Endothelial cell of hepatic sinusoid (primary cell): ENCODE measurements around the gene LPP.

Experiments
- in situ Hi-C: cut with HindIII; loops from 2 replicates; pipeline ENCODE4 v1.10.0; 2017; ENCODE audit warnings: low sequenced_read_pairs

The LPP gene

DNA sequence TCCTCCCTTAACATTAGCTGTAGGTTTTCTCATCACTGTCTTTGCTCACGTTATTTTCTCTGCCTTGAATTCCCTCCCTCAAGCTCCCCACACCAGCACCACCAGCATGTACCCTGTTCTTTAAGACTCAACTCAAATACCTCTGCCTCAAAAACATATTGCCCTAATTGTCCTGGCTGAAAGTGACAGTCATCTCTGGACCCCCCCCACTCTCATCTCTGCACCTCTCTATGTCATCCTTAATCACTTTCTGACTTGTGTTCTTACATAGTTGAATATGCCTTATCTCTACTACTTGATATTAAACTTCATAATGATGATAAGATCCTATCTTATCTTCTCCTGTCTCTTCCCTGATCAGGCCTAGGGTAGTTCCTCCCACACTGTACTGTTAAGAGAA is 672.6 kb downstream of the LPP start:
- in situ Hi-C loops, result no loop called here

DNA sequence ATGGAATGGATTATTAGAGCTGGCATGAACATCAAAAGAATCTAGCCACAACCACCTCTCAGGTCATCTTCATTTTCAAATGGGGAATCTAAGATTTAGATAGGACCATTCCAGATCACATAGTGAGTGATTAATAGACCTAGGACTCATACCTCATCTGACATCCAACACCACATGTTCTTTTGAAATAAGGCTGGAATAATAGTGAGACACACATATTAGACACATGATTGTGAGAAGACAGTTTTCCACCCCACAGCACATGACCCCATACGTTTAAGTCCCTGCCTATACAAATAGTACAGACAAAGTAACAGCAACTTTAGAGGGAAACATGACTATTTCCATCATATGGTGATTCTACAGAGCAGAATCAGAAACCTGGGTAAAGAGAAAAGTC is 673.1 kb downstream of the LPP start:
- in situ Hi-C loops, result no loop called here

DNA sequence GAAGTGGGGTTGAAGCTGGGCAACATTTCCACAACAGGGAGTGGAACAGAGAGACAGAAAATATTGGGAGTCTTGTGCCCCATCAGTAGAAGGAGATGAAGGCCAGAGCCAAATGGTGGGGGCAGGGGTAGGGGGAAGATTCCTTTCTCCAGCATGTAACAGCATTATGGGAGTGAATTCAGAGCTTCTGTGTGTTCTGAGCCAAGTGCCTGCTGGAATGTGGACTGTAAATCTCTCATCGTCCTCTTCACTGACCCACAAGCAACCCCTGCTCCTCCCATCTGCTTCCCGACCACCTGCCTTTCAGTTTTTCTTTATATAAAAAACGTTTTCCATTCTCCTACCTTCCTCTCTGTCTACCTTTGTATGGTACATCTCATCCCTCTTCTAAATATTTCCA is 673.6 kb downstream of the LPP start:
- in situ Hi-C loops, result no loop called here

DNA sequence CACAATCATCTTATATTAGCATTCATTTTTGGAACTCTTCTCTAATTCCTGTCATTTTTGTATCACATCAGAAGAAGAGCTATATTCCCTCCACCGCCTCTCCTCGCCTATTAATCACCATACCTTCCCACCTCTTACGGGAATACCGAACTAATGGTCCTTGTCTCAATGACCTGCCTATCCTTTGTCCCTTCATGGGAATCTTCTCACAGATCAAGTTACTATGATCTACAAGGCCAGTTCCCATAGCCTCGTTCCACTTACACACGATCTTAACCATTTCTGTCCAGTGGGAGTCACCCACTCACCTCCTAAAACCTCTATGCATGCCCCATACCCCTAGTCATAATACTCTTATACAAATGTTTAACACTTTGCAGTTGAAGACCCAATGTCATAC is 675.2 kb downstream of the LPP start:
- in situ Hi-C loops, result no loop called here

DNA sequence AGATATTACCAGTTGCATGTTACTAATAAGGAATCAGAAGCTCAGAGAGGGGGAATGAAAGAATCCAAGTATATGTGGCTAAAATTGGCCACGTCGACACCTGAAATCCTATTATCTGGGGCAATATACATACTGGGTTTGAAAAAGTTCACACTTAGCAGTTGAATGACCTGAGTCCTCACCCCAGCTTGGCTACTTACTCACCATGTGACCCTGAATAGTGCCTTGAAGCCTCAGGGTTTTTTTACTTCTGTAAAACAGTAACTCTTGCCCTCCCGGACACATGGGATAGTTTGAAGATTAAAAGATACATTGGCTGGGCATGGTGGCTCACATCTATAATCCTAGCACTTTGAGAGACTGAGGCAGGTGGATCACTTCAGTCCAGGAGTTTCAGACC is 675.6 kb downstream of the LPP start:
- in situ Hi-C loops, result no loop called here

DNA sequence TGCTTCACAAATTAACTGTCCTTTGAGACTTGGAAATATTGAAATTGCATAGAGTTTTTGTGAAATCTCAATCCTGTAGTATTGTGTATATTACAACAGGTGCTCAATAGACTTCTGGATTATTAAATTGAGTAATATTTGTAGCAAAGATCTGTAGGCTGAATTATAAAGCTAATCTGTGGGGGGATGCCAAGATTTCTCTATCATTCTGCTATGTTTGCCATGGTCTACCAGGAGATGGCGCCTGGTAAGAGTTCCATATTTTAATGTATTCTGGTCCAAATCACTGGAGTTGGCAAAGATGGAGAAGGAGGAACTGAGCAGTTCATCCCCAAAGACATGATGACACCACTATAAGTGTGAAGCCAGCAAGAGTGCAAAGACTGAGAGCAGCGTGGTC is 676.9 kb downstream of the LPP start:
- in situ Hi-C loops, result no loop called here

DNA sequence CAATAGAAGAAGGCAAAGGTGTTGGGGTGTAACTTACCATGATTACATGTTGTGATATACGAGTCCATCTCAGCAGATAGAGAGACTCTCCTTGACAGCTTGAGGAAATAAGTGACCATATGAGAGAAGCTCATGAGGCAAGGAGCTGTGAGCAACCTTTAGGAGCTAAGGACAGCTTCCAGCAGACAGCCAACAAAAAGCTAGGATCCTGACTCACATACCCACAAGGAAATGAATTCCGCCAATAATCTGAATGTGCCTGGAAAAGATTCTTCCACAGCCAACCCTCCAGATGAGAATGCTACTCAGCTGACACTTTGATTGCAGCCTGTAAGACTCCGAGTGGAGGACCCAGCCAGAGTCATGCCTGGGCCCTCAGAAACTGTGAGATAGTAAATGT is 678.2 kb downstream of the LPP start:
- in situ Hi-C loops, result no loop called here

DNA sequence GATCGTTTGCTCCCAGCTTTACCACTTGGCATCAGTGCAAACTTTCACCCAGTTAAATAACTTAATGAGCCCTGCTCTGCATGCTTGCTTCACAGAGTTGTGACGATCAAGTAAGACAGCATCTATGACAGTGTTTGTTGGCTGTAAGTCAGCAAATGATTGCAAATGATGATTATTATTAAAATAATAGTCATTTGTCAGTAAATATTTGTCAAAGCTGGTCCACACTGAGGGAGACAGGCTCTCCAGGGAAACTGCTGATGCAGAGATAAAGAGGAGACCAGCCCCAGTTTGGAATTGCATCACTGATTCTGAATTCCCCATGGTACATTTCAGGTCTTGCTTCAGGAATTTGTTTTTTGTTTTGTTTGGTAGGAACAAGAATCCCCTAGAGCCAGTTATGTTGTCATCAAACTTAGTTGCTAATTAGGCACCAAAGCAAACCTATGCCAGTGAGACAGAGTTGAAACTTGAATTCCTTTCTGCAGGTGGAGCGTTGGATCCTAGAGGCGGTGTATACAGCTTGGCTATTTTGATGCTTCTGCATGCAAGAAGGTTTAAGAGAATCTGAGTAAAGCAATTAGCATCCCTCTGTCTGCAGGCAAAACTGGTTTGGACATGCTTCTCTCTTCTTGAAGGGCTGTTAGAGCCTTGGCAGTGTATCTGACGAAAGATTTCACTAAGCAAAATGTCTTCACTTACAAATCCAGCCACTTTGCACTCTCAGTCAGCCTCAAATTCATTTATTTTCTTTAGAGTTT is 679.2 kb downstream of the LPP start:
- in situ Hi-C loops, result no loop called here

DNA sequence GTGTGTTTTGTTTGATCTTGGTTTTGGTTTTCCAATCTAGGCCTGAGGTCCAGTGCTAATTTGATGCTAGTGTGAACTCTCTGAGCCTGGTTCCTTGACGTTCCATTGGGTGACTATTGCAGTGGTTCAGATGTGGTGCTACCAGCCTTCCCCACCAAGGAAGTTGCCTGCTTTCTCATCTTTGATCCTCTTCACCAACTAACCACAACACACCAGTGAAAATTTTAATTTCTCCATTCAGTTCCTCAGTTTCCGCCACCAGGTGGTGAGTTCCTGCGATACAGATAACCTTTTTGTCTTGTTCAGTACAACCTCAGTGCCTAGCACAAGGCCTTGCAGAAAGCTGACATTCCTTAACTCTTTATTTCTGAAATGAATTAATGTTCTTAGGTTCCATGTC is 680.4 kb downstream of the LPP start:
- in situ Hi-C loops, result no loop called here

DNA sequence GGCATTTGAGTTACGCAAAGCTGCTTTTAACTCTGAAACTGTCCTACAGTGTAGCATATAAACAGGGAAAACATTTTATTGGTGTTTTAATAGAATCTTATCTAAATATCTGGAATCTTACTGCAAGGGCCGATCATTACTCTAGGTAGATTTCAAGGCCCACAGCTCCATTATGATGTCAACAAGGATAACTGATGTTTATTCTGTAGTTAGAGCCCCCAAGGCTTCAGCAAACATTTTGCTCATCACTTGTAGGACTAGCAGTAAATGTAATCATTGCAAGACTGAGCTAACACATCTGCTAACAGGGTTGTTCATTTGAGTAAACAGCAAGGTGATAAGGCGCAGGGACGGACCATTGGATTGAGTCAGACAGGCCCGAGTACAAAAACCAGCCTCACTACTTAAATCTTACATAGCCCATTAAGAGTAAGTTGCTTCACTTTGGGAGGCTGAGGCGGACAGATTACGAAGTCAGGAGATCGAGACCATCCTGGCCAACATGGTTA is 685.3 kb downstream of the LPP start:
- in situ Hi-C loops, result no loop called here

DNA sequence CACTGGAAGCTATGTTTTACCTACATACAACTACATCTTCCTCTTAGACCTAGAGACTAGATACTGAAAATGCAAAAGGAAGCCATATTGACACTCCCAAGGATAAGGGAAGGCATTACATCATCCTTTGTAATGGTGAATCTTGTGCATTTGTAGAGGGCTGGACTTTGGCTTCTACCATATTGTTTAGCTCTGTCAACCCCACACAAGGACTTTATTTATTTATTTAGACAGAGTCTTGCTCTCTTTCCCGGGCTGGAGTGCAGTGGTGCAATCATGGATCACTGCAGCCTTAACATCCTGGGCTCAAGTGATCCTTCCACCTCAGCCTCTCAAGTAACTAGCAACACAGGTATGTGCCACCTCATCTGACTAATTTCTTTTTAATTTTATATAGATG is 686.3 kb downstream of the LPP start:
- in situ Hi-C loops, result no loop called here

DNA sequence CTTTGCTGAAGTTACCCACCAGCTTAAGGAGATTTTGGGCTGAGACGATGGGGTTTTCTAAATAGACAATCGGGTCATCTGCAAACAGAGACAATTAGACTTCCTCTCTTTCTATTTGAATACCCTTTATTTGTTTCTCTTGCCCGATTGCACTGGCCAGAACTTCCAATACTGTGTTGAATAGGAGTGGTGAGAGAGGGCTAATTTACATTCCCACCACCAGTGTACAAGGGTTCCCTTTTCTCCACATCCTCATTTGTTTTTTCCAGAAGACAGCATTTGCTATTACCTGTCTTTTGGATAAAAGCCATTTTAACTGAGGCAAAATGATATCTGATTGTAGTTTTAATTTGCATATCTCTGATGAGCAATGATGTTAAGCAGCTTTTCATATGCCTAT is 687.9 kb downstream of the LPP start:
- in situ Hi-C loops, result no loop called here

DNA sequence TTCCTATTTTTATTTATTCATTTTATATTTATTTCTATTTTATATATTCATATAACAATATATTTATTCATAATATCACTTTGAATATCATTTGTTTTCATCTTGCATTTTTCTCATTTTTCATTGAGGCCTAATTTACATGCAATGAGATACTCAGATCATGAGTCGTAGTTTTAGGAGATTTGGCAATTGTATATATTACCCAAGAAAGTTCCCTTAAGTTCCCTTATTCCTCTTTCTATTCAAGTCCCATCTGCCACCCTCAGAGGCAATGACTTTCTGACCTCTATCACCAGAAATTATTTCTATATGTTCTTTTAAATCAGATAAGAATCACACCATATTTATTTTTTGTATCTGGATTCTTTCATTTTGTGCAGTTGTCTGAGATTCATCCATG is 688.7 kb downstream of the LPP start:
- in situ Hi-C loops, result no loop called here

DNA sequence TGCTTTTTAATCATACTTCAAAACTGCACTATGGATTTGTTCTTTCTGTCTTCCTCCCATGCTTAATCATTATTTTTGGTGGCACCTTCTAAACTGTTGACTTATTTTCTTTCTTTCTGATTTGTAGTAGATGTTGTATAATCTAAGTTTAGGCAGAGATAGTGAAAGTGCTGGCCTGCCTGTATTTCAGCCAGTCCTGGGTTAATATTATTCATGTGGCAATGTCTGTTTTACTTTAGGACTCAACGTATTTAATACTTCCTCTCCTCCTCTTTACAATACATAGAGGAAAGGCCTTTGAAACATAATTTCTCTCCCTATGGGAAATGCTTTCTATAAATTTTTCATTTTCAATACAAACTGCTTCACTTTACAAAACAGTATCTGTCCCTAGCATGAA is 690.1 kb downstream of the LPP start:
- in situ Hi-C loops, result no loop called here

DNA sequence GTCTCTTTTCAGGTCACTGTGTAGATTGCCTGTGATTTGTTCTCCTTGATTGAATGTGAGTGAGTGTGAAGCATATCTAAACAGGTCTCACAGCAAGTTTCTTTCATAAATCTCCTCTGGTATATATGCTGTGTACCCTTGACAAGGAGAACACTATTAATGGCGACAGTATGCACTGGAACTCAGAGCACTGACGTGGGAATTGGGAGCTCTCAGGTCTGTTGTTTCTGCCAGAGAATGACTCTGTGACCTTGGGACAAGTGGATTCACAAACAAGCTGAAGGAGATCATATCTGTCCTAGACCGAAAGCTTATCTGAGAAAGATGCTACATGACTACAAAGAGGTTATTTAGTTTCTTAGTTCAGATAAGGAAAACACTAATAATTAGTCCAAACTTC is 691.6 kb downstream of the LPP start:
- in situ Hi-C loops, result no loop called here

DNA sequence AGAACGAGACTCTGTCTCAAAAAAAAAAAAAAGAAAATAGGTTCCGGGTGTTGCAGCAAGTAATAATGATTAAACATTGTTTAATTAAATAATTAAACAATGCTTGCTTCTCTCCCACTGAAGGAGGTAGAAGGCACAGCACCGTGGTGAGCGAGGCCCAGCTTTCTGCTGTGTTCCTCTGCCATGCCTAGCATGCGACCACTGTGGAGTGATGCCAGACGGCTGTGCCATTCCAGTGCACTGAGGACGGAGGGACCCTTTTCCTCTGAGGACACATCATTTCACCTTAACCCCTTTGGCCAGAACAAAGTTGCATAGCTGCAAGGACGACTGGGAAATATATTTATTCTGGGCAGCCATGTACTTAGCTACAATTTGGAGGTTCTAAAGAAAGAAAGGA is 695.0 kb downstream of the LPP start:
- in situ Hi-C loops, result no loop called here

DNA sequence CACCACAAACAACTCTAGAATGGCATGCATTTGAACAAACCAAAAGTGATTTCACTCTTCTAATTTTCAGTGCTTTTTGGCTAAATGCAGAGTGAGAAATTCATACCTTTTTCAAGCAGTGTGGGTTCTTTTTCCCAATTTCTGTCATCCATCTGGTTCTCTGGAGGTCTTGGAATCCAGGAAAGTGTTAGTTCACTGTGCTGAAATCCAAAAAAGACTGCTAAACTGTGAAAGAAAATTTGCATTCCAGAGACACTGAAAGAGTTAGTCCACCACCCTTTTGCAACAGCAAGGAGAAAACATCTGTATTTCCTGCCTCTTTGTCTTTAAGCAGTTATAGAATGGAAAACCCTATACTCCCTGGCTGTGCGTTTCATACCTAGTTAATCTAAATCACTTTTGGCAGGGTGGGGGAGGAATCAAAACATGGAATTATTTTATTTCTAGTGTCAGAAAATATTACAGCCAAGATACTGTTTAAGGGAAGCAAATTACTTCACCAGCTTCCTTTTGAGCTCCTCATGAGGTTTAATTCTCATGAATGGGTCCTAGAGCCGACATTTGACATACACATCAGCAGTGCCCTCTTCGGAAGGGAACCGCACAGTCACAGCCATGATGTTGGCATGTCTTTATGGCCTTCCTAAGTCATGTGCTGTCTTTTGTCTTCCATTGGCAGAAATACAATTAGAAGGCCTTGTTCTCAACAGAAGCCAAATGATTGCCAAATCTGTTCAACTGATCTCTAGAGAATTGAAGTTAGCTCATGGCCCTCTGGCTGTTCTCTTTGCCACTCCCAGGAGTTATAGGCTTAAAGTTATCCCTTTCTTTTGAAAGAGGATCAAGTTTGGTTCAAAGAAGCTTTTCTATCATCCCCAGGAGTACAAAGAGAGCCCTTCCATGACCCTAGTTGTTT is 700.2 kb downstream of the LPP start:
- in situ Hi-C loops, result no loop called here

DNA sequence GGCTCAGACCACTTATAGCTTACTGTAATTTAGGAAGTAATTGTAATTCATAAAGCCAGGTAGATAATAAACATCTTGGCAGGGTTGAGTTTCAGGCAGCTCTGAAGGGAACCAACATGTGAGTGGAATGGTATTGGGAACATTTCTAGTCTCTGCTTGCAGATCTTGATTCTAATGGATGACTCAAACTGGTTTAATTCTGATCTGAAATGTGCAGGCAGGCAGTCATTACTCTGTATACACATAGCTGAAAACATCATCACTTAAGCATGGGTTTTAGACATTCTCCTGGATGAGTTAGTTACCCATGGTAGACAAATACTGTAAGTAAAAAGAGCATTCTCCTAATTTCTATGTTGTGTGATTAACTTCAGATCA is 700.8 kb downstream of the LPP start:
- in situ Hi-C loops, result no loop called here

DNA sequence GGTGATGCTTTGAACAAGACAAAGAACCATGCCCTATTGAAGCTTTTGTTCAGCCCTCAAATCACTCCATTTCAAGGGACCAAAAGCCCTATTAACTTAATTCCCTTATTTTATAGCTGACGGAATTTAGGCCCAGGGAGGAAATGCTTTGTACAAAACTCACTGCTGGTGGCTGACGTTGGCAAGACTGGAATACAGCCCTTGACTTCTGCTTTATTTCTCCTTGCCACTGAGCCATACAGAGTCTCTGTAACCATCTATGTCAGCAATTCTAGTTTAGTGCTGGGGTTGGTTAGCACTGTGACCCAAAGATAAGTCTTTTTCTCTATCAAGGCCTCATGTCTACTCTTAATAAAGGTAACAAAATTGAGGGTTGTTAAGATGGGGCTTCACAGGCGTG is 701.7 kb downstream of the LPP start:
- in situ Hi-C loops, result no loop called here

DNA sequence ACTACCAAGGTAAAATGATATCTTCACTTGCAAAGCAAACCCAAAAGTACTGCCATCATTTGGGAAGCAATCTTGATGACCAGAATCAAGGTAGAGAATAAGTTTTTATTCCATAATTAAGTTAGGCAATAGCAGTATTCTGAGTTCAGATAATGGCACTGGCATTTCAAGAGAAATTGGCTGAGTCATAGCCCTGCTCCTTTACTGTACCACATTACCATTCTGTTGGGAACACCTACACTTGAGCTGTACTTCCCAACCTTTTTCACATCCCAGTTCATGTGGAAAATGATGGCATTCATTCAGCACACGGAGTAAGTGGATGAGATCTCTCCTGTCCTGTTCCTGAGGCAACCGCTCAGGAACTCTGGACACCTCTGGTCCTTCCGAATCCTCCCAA is 706.2 kb downstream of the LPP start:
- in situ Hi-C loops, result no loop called here

DNA sequence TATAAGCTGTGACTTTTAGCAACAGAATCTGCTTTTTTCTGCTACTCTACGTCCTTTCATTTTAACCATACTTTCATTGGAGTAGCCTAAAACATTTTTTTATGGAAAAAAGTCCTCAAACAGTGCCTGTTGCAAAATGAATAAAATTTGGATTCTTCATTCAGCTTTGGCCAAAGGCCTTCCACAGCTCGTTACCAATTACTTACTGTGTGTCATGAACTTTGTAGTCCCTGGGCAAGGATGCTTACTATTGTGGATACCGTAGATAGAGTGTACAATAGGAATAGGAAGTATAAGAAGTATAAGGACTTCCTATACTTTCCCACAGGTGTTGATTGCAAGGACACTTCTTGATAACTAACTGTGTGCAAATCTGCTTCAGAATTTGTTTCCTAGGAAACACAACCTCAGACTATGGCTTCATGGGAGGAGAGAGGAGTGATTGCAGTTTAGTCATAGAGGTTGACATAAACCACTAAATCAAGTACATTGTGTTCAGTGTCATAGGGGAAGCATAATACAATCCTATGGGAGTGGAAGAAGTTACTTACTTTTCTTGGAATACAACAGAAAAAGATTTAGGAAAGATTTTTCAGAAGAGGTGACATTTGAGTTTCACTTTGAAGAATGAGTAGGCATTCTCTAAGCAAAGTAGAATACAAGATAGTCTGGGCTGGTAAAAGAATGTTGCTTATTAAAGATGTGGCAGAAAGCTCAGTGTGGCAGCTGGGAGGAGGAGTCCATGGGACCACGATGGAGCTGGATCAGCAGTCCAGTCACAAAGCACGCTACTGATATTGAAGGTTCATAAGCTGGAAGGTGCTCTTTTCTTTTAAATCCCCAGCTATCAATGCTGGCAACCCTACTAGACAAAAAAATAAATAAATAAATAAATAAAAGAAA is 708.1 kb downstream of the LPP start:
- in situ Hi-C loops, result no loop called here
